HL-60 (cell line): Measurements from ENCODE around the gene KIF23.
"Not testable (repeated sequence)": the region's sequence is repeated elsewhere in the genome, so short reads cannot be mapped to it uniquely, and the experiment has no call there.

Experiments
- GABPA ChIP-seq: IDR thresholded peaks from 2 replicates; pipeline ENCODE4 v1.6.1; 2012; ENCODE audit warnings: low read depth
- TF ChIP-seq, protein P1 (sequence below): IDR thresholded peaks from one replicate; pipeline ENCODE4 v1.5.1; 2011; ENCODE audit warnings: low read length, control low read depth, inconsistent platforms; ENCODE audit not compliant: insufficient read depth

DNA sequence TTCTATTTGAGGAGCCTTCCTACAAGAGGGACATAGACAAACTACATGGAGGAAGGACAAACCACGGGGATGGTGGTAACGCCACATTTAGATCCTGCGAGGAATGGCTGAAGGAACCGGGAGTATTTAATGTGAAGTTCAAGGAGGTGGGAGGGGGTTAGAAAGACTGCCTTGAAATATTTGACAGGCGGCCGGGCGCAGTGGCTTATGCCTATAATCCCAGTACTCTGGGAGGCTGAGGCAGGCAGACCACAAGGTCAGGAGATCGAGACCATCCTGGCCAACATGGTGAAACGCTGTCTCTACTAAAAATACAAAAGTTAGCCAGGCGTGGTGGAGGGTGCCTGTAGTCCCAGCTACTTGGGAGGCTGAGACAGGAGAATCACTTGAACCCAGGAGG is 32.0 kb upstream of the KIF23 start:
- TF ChIP-seq, protein P1, sequence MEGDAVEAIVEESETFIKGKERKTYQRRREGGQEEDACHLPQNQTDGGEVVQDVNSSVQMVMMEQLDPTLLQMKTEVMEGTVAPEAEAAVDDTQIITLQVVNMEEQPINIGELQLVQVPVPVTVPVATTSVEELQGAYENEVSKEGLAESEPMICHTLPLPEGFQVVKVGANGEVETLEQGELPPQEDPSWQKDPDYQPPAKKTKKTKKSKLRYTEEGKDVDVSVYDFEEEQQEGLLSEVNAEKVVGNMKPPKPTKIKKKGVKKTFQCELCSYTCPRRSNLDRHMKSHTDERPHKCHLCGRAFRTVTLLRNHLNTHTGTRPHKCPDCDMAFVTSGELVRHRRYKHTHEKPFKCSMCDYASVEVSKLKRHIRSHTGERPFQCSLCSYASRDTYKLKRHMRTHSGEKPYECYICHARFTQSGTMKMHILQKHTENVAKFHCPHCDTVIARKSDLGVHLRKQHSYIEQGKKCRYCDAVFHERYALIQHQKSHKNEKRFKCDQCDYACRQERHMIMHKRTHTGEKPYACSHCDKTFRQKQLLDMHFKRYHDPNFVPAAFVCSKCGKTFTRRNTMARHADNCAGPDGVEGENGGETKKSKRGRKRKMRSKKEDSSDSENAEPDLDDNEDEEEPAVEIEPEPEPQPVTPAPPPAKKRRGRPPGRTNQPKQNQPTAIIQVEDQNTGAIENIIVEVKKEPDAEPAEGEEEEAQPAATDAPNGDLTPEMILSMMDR, result not testable (repeated sequence)
- TF ChIP-seq GABPA, result not testable (repeated sequence)
